ENCODE measurements around the gene SOBP.

SOBP gene

DNA sequence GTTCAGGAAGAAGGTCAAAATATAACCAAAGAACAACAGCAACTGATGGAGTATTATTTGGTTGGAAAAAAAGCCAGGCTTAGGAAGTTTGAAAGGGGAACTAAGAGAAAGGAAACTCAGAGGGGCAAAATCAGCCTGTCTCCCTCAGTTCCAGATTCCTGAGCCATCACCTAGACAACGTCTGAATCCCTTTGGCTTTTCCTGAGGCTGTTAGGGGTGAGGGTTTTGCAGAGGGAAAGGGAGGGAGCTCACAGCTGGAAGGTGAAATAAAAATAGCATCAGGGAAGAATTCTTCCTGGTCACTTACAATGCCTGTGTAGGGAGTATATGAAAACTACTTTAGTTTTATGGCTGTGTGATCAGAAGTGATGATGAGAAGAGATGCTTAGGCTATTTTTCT lies 100.5 kb downstream of the SOBP start:
- FAIRE-seq, result no peak

DNA sequence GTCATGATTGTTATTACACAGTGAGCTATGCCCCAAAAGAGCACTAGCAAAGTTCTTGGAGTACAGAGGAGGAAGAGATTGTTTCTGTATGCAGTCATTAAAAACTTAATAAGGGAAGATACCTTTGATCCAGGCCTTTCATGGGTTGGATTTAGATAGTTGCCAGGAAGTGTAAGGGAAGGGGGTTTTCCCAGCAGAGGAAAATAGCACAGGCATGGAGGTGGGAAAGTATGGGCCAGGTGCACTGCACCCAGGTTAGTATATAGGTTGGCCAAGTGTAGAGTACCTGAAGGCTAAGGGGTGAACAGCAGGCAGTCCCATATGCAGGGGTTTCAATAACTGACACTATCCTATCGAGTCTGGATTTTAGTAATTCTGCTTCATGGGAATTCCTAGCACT lies 101.4 kb downstream of the SOBP start:
- no peak for FAIRE-seq

DNA sequence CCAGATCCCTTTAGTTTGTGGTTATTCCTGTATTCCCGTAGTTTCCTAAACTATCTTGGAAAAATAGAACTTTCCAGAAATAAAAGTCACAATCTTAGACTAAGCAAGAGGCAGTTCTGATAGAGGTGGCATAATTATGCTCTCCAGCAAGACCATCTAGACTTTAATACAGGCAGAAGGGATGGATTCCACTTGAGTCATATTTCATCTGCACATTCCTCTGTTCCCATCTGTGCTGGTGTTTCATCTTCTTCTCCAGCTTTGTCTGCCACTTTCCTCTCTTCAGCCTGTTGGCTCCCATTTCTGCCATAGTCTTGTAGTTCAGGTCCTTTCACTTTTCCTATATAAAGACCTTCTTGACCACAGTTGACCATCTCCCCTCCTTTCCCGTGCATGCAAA lies 102.9 kb downstream of the SOBP start:
- no peak for FAIRE-seq

DNA sequence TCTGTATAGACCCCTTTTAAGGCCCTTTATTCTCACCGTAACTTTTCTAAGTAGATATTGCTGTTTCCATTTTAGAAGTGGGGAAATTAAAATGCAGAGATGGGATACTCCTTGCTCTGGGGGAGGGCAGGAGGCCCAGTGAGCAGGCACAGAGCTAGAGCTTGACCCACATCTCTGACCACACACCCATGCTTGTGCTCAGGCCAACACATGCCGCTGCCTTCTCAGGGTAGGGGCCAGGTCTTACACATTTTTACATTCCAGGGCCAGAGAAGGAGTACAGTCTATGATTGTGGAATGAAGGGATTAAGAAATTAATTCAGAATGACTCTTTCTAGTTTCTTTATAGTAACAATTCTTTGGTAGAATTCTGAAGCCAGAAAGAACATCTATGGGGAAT lies 104.8 kb downstream of the SOBP start:
- FAIRE-seq, result no peak

DNA sequence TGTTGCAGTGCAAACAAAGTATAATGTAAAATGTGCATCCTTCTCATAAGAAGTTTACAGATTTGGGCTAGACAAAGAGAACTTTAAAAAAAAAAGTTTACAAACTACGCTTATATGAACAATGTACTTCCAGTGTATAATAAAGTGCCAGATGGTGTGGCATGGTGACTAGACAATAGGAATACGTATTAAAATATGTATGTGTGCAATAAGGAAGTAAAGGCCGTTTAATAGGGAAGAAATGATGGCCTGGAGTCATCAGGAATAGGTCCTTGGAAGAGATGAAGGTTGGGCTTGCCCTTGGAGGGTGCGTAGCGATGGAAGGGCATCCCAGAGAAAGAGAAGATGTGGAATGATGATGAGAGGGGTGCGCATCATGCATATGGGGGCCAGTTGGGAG lies 108.2 kb downstream of the SOBP start:
- FAIRE-seq, result no peak

DNA sequence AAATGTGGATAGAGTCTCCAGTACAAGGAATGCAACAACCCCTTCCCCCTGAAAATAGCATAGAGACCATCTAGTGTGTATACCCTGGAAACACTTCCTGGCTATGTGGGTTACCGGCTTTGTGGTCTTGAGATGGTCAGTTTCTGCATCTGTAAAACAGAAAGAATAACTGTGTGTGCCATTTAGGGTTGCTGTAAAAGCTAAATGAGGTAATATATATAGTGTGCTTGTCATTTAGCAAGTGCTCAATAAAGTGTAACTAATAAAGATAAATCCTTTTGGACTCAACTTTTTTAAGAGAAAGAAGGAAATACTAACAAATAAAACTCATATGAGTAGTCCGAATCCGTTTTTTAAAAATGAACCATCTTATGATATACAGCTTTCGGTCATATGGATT lies 109.1 kb downstream of the SOBP start:
- FAIRE-seq, result no peak

DNA sequence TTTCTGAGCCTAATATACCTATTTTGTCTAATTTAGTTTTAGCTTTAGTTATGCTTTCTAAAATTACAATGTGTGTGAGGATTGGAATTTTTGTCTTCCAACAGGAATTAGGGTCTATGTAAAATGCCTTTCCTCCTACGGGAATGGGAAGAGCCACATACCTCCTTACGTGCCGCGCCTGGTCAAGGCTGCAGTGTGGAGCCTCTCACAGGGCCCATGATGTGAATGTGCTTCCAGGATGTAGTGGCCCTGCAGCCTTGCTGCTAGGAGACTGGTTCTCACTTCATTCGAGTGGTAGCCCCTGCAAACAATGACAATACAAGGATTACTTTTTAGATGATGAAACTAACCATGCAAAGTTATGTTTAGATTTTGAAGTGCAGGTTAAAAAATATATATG lies 110.2 kb downstream of the SOBP start:
- FAIRE-seq, result no peak

DNA sequence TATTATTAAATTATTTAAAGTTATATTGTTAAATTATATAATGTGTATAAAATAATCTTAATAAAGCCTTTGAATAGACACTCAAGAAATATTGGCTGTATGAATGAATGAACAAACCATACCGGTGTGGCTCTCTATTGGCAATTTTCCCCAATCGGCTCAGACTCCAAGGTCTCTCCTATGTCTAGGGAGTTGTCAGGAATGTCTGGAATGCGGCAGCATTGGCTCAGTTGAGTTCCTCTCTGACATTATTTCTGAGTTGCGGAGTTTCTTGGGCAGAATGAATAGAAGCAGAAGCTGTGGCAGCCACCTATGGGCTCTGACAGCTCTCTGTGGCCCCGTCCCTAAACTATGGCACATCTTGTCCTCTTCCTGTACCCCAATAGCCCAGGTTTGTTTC lies 111.0 kb downstream of the SOBP start:
- FAIRE-seq, result peak; percentile 31

DNA sequence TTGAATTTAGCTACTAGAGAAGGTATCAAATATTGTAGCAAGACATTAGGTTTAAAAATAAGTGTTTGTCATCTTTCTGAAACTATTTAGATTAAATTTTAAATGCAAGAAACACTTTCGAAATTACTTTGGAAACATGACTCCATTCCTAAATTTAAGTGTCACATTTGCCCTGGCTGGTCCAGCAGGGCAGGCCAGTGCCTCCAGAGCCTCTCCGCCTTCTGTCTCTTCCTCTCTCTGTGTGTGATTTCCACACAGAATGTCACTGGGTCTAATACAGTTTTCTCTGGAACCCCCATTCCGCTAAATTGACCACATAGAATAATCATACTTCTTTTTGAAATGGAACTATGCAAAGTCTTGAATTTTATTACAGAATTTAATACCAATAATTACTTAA lies 111.5 kb downstream of the SOBP start:
- no peak for FAIRE-seq

DNA sequence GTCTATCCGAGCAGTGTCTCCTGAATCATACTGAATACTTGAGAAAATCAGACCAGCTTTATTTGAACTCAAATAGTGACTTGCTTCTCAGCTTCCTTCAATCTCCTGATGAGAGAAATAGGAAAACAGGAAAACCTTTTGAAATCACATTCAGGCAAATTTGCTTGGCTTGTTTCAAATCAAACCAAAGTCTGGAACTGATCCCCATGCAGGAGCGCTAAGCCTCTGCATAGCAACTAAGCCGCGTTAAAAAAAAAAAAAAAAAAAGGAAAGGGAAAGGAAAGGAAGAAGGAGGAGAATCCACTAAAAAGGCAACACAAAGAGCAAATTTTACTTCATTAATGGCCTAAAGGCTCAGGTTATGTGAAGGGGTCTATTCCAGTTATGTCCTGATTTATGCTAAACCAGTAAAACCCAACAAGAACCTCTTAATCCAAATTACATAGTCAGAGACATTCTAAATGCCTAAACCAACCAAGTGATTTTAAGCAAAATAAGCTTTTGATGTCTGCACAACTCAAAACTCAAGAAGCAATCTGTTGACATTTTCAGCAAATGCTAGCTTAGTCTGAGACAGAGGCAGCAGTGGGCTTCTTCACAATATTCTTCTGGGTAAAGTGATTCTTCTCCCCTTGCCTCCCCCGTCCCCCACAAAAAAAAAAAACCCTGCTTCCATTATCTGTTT lies 112.5 kb downstream of the SOBP start:
- no peak for FAIRE-seq

DNA sequence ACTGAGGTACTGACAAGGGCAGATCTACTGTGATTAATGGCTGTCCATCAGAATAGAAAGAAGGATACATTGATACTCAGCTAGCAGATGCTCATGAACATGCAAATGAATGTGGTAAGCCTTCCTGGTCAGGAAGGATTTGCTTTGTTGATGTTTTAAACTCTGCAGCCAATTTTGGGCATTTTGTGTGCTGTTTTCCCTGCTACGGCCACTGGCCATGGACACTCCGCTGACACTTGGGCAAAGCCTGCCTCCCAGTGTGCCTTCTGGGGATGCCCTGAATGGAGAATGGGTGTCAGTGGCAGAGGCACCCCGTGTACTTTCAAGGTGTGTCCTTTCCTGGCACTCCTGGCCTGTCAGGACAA lies 113.1 kb downstream of the SOBP start:
- no peak for FAIRE-seq

DNA sequence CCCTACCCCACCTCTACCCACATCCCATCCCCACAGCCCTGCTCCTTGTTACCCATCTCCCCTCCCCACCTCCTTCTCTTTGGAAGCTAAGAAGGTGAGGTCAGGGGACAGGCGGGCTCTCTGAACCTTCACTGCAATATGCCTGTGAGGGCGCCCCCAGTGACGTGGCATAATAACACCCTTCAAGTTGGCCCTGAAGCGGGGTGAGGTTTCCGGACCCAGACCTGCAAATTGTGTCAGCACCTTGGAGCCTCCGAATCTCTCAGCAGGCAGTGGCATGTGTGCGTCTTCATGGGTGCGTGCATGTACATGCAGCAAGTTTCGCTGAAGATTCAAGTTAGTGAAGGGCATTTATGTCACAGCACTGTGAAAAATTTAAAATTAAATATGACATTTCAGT lies 114.6 kb downstream of the SOBP start:
- FAIRE-seq, result no peak

DNA sequence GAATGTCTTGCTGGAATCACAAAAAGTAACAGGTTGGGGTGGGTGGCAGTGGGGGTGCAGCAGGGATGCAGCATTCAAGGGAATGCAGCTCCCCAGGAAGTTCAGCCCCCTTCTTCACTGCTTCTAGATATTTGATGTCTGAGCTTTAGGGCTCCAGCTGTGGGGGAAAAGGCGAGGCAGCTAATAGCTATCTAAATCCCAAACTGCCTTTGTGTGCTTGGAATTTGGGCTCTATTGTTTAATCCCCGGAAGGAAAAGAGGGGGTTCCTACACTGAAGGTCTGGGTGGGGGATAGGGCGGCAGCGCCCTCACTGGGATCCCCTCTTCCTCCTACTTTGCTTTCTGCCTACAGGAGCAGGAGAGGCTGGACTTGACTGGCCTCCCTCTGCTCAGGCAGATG lies 116.5 kb downstream of the SOBP start:
- no peak for FAIRE-seq

DNA sequence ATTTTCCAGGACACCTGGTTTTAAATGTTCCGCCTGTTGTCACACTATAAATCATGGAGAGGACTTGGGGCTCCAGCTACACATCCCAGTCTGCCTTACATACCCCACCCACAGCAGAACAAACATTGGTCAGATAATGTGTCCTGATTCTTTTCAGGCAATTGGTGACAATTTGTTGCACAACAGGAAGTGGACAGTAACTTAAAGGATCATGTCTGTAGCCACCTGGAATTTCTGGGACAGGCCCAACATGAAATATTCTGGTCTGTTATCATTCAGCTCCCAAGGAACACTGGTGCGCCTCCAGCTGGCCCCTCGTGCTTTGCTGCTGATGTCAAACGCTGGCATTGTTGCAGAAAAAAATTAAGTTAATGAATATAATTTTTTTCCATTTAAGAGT lies 117.2 kb downstream of the SOBP start:
- no peak for FAIRE-seq

DNA sequence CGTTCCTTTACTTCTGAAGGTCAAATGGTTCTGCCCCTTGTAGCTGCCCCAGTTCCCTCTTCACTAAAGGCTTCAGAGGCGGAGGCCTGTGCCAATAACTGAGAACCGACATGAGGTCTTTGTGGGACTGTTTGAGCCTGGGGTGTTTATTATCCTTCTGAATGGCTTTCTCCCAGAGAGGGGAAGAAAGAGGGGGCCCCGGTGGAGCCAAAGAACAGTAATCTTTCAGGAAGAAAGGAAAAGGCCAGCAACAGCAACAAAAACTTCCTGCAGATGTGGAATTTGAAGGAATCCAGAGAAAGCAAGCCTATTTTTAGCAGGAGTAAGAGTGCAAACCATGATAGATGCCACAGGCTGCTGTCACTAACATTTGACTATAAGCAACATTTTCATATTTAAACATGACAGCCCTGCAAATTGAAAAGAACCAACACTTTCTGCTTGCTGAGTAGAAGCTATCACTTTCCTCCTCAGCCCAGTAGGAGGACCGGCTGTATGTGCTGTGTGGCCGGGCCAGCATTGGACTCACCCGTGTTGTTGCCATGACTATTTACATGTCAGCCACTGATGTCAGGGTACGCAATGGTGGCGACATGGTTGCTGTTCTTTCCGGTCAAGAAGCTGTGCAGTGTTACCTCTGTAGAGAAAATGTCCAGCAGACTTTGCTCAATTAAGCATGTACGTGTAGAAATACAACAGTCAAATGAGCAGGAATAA lies 121.3 kb downstream of the SOBP start:
- no peak for FAIRE-seq

DNA sequence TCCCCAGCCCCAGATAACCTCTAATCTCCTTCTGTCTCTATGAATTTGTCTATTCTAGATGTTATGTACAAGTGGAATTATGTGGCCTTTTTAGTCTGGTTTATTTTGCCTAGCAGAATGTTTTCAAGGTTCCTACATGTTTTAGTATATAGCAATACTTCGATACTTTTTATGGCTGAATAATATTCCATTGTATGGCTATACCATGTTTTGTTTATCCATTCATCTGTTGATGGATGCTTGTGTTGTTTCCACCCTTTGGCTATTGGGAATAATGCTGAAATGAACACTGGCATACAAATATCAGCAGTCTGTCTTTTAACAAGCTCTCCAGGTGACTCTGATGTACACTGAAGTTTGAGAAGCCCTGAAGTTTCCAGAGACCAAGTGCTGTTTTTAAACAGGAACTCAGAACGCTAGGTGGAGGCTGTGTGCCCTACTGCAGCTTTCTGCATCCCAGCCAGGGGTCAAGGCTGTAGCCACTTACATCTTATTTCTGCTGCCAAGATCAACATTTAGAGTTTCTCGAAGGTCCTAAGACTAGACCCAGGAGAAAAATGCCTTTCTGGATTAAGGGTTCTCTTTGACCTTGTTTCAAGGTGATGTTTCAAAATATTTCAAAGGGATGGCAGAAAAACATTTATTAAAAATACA lies 123.0 kb downstream of the SOBP start:
- no peak for FAIRE-seq

DNA sequence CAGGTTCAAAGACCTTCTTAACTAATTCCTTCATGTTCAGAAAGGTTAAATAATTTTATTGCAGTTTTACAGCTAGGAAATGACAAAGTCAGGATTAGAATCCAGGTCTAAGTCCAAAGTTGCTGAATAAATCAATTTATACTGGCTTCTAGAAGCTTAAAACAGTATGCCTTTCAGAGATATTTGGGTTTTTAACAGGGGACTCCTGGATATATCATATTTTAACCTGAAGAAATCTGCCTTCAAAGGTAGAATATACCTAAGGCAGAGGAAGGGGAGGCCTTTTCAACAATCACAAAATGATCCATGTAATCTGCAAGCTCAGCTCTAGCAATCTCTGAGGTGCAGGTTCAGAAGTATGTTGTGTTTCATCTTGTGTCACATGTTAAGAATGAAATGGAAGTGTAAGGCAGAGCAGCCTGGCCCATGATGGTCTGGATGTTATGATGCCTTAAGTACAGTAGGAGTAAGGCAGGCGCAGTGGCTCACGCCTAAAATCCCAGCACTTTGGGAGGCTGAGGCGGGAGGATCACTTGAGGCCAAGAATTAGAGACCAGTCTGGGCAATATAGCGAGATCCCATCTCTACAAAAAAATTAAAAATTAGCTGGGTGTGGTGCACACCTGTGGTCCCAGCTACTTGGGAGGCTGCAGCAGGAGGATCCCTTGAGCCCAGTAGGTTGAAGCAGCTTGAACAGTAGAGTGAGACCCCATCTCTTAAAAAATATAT lies 123.9 kb downstream of the SOBP start:
- no peak for FAIRE-seq

DNA sequence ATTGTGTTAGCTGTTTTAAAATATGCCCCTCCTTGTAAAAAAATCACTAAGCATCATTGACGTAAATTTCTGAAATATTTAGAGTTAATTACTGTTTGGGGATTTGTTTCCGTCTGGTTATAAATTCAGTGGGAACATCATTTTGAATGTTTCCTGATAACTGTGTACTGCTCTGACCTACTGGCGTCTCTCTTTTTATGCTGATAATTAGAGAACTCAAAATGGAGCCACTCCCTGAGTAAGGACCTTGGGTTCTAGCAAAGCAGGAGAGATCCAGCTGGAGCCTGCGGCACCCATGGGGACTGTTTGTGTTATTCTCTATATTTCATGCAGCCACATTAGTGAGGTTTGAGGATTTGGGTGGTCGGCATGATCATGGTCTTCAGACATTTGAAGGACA lies 124.9 kb downstream of the SOBP start:
- no peak for FAIRE-seq

DNA sequence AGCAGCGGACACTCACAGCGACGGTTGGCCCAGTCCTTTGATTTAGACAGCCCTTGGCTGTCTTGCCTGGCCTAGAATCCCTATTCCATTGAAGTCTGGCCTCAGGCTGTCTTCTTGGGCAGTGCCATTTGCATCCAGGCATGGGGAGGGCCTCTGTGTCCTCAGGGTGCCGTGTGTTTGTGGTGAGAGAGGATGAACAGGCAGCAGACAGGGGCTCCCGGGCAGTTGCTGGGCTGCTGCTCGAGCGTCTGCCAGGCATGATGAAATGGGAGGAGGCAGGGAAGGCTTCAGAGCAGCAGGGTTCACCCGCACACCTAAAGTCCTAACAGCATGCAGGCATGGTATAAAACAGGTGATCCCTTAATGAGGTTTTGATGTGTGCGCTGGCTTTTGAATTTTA lies 126.9 kb downstream of the SOBP start:
- no peak for FAIRE-seq

DNA sequence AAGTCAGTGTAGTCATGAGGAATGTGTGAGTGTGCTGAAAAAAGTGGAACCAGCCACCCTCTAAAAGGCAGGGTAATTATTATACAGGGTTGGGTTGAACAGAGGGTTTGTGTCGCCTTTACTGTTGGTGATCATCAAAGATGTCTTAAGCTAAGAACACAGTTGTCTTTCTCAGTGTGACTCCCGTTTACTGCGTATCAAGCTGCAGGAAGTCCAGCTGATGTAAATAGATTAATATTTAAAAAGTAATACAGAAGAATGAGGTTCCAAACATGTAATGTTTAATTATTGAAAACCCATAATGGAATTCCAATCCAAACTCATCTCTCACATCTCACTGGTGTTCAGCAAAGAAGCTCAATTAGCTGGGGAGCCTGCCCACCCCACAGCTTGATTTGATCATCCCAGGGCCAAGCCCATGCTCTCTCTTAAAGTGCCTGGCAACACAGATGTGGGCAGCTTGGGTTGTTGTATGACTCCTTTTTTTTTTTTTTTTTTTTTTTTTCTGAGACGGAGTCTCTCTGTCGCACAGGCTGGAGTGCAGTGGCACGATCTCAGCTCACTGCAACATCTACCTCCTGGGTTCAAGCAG lies 127.5 kb downstream of the SOBP start:
- FAIRE-seq, result no peak

DNA sequence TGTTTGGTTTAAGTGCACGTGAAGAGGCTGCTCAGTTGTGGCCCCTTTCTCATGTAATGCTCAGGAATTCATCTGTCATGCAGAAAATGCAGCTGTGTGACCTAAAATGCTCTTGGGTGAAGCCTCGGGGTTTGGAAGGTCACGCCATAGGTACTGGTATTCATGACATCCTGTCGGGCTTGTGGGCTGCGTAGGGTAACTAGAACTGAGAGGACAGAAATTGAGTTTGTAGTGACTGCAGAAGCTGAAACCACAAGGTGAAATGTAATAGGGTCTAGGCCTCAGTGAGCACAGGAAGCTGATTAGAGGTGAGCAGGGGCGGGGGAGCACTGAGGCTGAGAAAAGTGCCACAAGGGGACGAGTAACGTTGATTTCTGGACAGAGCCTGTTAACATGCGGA lies 128.8 kb downstream of the SOBP start:
- FAIRE-seq, result no peak

DNA sequence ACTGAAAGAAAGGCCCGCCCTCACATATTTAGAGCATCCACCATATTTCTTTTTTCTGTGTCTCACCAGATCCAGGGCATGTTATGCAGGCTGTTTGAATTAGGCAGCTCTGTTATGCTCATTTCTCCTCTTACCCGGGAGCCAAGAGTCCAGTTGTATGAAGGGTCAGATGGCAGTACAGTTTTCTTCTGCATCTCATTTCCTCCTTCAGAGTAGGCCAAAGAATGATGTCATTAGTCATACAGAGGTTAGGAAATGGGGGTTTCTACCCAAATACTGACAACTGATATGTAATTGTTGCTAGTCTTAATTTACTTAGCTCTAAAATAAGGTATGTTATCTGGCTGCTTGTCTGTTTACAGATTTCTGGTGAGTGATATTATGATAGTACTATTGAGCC lies 130.8 kb downstream of the SOBP start:
- no peak for FAIRE-seq

DNA sequence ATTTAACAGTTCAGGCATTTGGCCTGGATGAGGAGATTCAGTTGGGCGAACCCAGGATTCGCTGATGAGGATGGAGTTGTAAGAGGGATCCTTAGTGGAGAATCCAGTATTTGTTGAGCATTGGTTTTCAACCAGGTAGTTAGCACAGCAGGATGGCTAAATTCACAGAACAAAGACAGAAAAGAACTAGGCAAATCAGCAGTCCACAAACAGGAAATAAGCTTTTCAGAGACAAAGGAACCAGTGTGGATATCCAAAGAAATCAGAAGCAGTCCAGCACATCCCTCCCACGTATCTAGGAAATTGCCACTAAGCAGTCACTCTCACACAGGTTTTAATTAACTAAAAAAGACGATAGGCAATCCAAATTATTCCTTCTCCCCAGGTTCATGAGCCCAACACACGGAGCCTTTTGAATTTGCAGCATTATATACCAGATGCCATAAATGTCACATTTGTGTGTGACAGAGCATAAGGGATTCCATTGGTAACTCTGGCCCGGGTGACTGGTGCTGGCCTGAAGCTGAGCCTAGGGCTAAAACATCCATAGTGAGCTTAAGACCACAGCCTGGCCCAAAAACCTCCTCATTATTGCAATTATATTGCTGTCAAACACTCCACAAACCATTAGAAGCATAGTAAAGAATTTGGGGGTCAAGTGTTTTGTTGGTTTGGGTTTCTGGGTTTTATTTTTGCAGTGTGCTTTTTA lies 131.5 kb downstream of the SOBP start:
- FAIRE-seq, result no peak

Data from G401.6 (cell line).